ENCODE measurements around the gene PTPRT.

PTPRT gene

DNA sequence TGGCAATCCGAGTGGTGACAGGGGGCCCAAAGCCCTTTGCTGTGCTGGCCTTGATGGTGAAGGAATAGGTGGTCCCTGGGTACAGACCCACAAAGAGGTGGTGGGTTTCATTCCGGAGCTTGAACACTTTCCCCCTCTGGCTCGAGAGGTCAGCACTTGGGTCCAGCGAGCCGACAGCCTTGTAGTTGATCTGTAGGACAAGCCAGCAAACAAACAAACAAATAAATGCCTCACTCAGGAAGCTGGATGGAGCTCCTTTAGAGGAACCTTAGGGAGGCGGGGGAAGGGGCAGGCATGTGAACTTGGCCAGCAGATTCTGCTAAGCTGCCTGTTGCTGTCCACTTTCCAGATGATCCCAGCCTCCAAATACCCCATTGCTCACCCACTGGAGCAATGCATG is 837.6 kb downstream of the PTPRT start:
- DNase-seq: no peak

DNA sequence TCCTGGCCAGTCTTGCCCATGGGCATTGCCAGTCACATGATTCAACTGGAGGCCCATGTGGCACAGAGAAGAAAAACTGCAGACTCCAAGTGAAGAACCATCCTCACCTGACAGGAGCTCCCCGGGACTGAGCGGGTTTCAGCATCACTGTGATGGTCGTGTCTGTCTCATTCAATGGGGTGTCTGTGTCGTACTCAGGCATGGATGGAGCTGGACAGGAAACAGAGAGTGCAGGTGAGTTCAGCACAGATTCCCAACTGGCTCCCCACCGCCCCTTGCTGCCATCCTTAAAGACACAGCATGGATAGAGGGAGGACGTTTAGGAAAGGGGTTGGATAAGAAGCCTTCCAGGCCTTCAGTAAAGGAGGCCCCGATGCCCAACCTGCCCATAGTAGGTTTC is 839.2 kb downstream of the PTPRT start:
- no peak for DNase-seq

DNA sequence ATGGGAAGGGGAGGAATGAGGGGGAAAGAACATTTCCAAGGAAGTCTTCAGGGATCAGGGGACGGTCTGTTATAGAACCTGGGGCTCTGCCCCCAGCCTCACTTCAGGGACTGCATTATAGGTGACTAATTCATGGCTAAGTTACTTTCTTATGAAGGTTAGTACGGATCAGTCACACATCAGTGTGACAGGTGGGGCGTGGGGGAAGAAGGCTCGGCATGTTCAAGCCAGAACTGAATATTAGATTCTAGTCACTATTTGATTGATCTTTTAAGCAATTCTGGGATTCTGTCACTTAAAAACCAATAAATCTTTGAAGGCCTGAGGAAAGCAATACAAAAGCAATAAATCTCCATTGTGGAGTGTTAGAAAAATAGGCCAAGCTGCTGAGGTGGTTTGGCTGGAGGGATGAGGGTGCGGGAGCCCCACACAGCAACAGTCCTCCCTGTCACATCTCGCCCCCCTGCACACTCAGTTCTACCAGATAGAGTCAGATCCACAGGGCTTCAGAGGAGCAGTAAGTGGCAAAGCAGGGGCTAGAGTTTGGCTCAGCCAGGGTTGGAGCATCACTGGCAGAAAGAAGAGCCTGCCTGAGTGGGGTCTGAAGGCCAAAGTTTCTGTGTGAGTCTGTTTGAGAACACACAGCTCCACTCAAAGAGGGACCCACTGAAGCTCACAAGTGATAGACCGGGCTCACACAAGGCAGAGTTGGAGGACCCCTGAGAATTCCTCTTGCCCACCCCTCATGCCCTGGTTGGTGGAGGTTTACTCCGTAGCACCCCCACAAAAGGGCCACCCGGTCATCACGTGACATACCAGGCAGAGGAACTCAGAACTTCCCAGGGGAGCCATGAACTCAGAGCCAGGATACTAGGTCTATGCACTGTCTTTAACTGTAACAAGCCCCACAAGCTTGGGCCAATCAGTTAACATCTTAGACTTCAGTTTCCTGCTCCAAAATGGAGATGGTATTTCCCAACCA is 843.2 kb downstream of the PTPRT start:
- DNase-seq: no peak

DNA sequence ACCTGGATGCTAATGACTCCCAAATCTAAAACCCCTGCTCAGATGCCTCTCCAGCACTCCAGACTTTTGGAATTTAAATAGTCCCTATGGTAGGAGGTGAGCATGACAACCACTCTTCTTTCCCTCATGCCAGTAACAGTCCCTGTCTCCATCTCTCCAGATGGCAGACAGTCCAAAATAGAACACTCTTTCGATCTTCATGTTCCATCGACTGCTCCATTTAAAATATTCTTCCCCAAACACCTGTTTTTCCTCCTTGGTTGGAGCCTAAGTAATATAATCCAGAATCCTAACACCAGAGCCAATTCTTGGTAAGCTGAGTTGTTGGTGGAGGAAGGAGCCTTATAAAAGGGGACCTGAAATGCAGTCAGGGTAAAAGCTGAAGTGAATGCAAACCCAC is 848.1 kb downstream of the PTPRT start:
- DNase-seq: no peak

DNA sequence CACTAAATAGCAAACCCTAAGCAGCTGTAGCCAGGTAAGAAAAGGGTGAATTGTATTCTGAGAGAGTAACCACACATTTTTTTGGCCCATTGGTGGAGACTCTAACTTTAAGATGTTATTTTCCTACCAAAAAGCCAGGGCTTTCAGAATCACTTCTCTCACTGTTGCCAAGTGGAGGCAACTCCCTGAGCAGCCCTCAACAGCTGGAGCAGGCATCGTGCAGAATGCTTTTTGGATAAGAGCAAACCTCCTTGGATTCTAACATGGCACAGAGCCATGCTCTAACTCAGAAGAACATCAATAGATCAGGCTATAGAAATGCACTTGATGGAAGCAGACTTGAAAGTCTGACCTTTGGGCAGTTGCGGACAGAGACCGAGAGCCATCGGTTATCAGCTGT is 849.3 kb downstream of the PTPRT start:
- no peak for DNase-seq

DNA sequence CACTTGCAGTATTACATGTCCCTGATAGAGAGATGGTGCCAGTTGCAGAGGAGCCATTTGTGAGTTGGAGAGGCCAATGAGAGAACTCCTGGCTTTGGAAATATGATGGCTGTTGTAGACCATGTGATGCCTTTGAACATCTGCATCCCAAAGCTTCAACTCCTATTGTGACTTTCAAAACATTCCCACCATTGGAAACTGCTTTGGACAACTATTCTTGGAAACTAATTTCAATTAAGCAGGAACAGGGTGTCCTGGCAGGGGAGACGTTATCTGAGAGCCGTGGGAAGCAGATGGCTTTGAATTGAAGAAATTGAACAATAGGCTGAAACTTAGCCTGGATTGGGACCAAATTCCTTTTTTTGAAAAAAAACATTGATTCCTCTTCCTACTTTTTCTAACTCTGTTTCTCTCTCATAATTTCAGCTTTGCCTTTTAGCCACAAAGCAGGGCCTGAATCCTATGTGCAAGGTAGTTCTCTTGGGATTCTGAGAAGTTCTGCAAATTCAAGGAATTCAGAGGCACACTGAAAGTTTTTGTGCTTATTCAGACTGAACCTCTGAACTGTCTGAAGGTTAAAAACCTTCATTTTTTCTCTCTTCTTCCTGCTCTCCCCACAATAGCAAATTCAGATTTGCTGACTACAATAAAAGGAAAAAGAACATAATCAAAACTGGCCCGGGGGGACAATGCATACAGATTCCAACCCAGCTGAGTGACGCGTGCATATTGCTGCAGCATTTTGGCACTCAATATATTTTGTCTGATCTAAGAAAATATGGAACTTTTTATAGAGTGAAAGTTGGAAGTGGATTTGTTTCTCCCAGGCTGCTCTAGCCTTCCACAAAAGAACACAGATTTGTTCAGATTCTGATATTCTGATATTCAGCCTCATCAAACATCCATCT is 851.2 kb downstream of the PTPRT start:
- no peak for DNase-seq

DNA sequence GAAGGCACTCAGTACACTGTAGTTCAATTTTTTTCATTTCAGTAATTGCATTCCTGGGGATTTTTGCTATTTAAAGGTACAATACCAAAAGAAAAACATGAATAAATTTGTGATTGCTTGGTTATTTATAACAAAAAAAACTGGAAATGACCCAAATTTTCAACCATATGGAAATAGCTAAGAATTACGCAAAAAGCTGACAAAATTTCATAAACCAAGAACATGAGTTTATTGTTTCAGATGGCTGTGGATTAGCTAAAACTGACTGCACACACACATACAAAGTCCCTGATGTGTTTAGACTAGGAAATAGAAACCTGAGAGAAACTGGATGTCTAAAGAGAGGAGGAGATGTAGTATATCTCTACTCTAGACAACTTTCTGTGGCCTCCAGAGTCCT is 853.1 kb downstream of the PTPRT start:
- no peak for DNase-seq

DNA sequence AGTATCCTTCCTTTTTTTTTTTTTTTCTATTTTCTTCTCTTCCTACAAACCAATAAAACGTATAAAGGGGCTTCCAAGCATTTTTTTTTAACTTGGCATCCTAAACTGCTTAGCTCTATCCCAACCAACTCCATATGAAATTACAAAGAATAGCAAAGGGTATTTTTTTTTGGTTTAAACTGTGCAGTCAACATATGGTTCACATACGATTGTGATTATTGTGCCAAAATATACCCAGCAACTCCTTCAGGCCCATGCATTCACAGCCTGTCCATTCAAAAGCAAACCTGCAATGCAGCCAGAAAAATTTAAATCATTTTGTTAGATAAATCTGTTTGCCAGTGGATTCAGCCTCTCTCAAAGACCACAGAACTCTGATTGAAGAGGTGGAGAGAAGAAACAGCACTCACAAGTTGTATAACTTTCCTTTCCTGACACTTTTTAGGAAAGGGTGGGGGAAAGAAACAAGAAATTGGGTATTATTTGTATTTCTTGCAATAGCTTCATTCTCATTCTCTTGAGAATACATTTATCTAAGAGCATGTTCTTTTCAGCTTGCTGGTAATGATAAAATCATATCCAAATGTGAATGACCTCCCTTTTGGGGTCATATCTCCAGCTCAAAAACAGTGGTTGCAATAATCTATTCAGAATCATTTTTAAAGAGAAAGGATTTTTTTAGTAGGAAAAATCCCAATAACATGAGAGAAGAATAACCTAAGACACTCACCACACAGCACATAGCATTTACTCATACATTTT is 870.3 kb downstream of the PTPRT start:
- no peak for DNase-seq

DNA sequence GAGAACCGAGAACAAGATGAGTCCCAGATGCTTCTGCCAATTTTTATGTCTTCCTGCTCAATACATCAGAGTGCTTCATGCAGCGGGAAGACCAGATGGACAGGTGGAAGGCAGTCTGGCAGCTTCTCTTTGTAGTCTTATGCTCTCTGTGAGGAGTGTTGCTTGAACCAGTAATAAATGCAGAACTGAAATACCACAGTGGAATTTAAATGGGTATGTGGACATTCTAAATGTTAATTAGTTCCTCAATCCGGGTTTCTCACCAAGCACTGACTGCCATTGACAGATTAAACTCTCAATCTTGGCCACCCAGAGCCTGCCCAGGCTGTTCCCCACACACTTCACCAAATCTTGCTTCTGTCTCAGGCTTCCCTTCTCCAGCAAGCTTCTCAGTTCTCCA is 876.0 kb downstream of the PTPRT start:
- no peak for DNase-seq

DNA sequence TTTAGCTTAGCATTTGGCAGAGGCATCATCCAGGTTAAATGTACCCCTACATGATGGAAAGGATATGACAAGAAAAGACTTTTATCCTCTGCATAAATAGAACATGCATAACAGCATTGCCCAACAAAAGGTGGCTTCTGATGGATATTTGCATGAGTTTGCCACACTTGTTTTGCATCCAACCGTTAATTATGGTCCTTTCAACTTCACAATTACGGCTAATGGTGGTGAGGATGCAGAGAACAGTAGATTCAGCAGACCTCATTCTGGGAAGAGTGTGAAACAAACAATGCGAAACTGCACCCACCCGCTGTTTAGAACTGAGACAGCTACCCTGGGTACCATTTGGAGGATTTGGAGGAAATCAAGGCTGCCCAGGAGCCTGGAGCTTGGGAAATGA is 880.7 kb downstream of the PTPRT start:
- no peak for DNase-seq

DNA sequence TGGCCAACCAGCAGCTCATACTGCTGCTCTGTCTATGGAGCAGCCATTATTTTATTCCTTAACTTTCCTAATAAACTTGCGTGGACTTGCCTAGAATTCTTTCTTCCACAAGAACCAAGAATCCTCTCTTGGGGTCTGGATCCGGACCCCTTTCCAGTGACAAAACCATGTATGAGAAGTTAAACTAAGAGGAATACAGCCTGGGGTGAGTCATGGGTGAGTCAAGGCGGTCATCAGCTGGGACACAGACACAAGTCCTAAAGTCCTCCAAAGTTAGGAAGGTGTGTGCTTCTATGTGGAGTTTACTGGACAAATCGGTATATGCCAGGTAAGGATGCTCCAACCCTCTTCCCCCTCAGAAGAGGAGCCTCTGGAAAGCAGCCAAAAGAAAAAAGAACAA is 881.5 kb downstream of the PTPRT start:
- no peak for DNase-seq

DNA sequence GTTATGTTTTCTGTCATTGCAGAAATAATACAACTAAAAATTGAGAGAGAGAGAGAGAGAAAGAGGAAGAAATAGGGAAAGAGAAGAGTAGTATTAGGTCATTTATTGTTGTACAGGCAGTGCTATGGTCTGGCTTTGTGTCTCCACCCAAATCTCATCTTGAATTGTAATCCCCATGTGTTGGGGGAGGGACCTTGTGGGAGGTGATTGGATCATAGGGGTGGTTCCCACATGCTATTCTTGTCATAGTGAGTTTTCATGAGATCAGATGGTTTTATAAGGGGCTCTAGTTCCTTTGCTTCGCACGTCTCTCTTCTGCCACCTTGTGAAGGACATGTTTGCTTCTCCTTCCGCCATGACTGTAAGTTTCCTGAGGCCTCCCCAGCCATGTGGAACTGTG is 894.1 kb downstream of the PTPRT start:
- no peak for DNase-seq

DNA sequence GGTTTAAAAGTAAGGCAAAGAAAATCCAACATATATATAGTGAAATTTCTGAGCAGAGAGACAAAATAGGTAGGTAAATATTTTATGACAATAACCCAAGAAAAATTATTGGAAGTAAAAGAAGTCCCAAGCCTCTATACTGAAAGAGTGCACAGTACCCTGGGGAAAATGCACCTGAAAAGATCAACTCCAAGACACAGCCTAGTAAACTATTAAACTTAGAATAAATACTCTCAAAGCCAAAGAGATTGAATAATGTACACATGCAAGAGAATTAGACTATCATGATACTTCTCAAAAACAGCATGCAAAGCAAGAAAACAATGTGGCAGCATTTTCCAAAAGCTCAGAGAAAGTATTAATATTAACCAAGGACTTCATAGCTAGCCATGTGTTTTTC is 894.7 kb downstream of the PTPRT start:
- no peak for DNase-seq

DNA sequence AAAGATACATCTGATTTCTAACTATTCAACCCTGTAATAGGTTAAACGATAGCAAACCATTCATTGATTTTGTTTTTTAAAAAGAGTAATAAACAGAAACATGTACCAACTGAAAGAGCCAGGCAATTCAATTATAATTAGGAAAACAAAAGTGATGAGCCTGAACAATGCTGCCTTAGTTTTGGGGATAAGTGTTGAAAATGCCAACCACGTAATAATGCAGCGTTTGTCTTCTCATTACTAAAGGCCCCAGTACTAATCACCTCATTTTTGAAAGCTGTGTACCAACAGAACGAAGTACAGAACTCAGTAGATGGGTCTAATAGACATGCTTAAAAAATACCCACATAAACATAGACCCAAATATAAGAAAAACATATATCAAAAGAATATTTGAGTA is 907.9 kb downstream of the PTPRT start:
- no peak for DNase-seq

DNA sequence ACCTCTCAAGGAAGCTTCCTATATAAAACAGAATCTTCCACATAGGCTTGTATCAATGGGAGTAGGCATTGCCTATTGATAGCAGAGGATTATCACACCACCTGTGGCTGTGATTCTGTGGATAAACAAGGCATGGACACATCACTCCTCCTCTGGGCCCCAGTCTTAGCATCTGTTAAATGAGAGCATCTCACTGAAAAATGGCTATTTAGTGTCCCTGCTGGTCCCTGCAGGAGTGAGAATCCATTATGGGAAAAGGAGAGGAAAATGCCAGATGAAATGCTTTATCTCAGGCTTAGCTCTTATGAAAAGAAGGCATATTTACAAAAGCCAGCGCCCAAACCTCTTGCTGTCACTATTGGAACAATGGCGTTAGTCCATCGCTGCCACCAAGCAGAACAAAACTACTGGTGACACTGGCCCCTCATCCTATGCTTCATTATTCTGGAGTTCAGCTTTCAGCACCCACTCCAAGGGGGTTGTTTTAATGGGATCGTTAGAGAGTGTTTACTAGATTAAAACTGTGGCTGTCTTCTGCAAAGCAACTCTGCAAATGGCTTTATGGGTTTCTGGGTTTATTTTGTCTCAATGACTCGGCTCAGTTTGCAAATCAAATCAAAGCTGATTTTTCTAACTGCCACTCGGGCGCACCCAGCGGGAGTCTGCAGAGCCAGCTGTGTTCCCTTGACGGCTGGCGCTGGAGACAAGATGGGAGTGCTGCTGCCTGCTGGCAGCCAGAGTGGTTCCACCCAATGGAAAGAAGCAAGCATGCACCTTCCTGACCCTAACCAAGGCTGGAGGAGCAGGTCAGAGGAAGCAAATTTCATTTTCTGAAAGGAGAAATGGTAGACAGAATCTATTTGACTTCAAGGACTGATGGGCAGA is 912.7 kb downstream of the PTPRT start:
- DNase-seq: no peak

DNA sequence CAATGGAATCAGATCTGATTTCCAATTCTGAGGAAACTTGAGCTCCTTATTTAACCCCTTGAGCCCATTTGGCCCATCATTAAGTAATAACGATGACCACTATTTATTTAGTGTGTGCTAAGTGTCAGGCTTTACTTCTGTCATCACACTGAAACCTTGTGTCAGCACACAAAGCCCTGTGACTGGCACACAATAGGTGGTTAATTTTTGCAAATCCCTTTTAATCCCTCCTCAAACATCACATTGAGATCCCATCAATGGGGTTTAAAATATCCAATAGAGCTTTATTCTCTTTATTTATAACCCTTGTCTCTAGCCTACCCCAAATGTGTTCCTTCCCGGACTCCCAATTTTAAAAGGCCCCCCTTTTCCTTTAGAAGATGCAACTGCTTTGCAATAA is 914.7 kb downstream of the PTPRT start:
- DNase-seq: peak; percentile 95

DNA sequence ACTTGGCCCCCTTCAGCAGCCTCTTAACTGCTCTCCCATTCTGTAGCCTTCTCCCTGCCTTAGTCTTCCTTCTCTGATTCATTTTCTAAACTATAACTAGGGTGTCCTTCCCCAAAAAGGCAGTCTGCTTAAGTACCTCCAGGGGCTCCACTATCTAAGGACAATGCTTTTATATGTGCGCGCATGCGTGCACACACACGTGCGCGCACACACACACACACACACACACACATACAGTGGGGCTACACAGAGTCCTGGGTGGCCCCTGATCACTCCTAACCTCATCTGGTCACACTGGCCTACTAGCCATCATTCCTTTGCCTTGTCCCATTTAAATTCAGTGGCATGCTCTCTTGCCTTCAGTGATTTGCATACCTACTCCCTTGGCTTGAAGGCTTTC is 917.2 kb downstream of the PTPRT start:
- no peak for DNase-seq

DNA sequence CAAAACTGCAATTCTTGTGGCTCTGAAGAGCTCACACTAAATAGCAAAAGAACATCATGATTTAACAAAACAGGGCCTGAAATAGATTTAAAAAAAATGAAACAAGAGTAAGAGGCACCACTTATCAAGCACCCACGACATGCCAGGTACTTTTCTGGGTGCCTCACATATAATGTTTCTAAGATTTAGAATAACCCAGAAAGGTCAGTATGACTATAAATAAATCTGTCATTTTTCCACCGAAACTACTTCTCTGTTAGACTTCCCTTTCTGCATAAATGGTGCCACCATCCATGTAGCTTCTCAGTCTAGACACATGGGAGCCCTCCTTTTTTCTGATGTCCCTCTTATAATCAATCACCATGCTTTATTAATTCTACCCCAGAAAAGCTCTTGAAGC is 919.2 kb downstream of the PTPRT start:
- DNase-seq: no peak

DNA sequence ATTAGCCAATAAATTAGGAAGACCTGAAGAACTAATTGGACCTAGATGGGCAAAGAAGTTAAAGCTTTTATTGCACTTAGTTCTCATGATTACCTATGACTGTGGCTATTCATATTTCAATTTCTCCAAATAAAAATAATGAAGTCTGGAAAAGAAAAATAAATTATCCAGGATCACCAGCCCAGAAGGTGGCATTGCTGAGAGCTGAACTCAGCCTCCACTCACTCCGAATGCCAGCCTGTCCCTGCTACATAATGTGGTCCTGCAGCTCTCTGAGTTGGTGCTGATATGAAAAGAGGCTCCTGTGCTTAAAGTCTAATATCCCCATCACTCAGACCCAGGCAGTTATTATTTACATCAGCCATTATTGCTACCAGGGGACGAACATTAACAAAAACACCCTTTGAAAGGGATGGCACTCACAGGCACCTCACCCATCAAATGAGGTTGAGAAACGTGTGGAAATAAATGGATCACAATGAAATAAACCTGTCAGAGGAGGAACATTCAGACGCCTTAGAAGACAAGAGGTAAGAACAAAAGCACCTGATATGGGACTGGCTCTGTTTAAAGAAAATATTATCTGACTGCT is 921.8 kb downstream of the PTPRT start:
- no peak for DNase-seq

DNA sequence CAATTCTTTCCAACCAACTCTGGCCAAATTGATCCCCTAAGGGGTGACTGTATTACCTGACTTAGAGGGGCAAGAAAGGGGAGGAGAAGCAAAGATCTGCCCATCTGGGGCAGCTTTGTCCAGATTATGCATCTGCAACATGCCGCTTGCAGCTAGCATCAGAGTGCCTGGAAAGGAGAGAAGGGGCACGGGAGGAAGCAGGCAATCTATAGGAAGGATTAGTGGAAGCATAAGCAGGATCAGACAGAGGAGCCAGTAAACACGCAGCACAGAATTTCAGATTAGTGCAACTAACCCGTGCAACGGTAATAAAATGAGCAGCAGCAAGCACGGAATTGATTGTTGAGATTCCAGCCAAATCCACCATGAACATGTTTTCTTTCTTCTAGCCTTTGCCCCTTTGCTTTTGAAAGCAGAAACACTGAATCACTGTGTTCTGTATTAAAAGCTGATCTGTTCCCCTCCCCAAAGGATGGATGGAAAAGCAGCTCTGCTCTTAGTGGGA is 927.9 kb downstream of the PTPRT start:
- DNase-seq: no peak

DNA sequence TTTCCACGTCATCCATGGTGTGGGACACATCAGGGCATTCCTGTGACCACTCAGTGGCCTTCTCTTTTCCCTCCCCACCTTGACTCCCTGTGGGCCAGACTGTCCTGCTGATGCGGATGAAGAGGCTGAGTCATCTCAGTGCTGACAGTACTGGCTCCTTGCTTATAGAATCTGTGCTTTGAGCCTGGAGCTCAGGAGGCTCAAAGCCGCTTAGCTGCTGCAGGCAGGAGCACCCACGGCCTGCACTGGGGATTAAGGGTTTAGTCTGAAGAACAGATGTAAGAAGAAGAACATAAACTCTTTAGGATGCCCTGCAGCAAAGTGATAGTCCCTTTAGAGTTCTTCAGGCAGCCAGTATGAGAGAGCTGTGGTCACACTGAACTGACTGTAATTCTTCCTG is 929.5 kb downstream of the PTPRT start:
- DNase-seq: peak; percentile 82

DNA sequence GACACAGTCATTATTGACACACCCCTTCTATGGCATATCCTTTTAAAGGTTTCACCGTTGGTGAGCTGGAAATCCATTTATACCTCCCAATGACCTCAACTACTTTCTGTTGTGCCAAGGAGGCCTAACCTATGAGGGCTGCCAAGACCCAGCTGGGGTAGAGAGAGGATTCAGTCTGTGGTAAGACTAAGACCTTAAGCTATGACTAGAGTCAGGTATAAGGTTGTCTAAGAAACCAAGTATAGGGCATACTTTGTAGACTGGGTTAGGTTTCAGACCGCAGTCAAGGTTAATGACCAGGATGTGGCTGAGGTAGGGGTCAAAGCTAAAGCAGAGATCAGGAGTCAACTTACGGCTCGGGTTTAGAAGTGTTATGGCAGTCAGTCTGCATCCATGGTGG is 930.3 kb downstream of the PTPRT start:
- no peak for DNase-seq
